HEK293 (cell line): ENCODE data around the gene PPARG.

Experiments used
- CTCF ChIA-PET: fragments of 350-600 bp; formaldehyde crosslinking; extraction: SDS; loops from one replicate; lab custom pipeline; 2021; ENCODE audit warnings: antibody characterized with exemption; lab: Yijun Ruan, JAX
- POLR2A ChIA-PET: fragments of 300-600 bp; formaldehyde crosslinking; extraction: SDS; loops from one replicate; lab custom pipeline; 2020; ENCODE audit warnings: antibody characterized with exemption, inconsistent platforms; lab: Yijun Ruan, JAX
- H3K27ac ChIP-seq: fragments of 200-500 bp; sonication (Bioruptor generic); 2 replicates; pipeline ENCODE4 v1.5.1; 2014; ENCODE audit warnings: low read depth, low read length, control low read depth, inconsistent platforms; ENCODE audit errors: extremely low read depth
- H3K36me3 ChIP-seq, 2 experiments: fragments of 200-500 bp in 1 of 2; sonication (Bioruptor generic) in 1 of 2; 1 replicate in 1 of 2; 2 replicates in 1 of 2; pipeline ENCODE4 v1.5.1; 2014 to 2017; ENCODE audit warnings: inconsistent platforms in 2 of 2, low read length in 2 of 2; ENCODE audit not compliant: control insufficient read depth in 2 of 2, insufficient read depth in 1 of 2
- H3K4me1 ChIP-seq: fragments of 200-500 bp; sonication (Bioruptor generic); 2 replicates; pipeline ENCODE4 v1.5.1; 2014; ENCODE audit warnings: mild to moderate bottlenecking, low read length, inconsistent platforms; ENCODE audit not compliant: control insufficient read depth, insufficient read depth
- H3K4me3 ChIP-seq: 2 replicates; pipeline ENCODE4 v1.5.1; 2011; ENCODE audit warnings: low read depth, mild to moderate bottlenecking, control low read depth, low read length, moderate library complexity
- H3K9me3 ChIP-seq: fragments of 200-500 bp; sonication (Bioruptor generic); 2 replicates; pipeline ENCODE4 v1.5.1; 2014; ENCODE audit warnings: low read depth, low read length, inconsistent platforms; ENCODE audit not compliant: control insufficient read depth, insufficient read depth
- GLI4 ChIP-seq: fragments of 450-650 bp; formaldehyde crosslinking; IDR thresholded peaks from 2 replicates; pipeline ENCODE4 v1.5.1; 2016; ENCODE audit warnings: missing biosample characterization, missing genetic modification characterization
- KLF9 ChIP-seq: fragments of 450-650 bp; formaldehyde crosslinking; IDR thresholded peaks from 2 replicates; pipeline ENCODE4 v1.5.1; 2016; ENCODE audit warnings: missing biosample characterization, missing genetic modification characterization, low read depth
- SALL2 ChIP-seq: fragments of 450-650 bp; formaldehyde crosslinking; IDR thresholded peaks from 2 replicates; pipeline ENCODE4 v1.5.0; 2017; ENCODE audit warnings: missing biosample characterization, mild to moderate bottlenecking, missing genetic modification characterization, borderline replicate concordance
- ZNF184 ChIP-seq: fragments of 450-650 bp; IDR thresholded peaks from 2 replicates; pipeline ENCODE4 v1.5.1; 2018; ENCODE audit warnings: missing biosample characterization, mild to moderate bottlenecking, missing genetic modification characterization
- ZNF239 ChIP-seq: fragments of 450-650 bp; formaldehyde crosslinking; IDR thresholded peaks from 2 replicates; pipeline ENCODE4 v1.5.1; 2016; ENCODE audit warnings: missing biosample characterization, missing genetic modification characterization
- ZNF280C ChIP-seq: fragments of 450-650 bp; formaldehyde crosslinking; IDR thresholded peaks from 2 replicates; pipeline ENCODE4 v1.5.1; 2016; ENCODE audit warnings: missing biosample characterization, missing genetic modification characterization
- ZNF391 ChIP-seq: fragments of 450-650 bp; formaldehyde crosslinking; IDR thresholded peaks from 2 replicates; pipeline ENCODE4 v1.5.1; 2016; ENCODE audit warnings: low read depth, missing biosample characterization, missing genetic modification characterization, borderline replicate concordance
- ZNF626 ChIP-seq: fragments of 450-650 bp; sonication (Bioruptor Pico); formaldehyde crosslinking; IDR thresholded peaks from 2 replicates; pipeline ENCODE4 v1.5.1; 2018; ENCODE audit warnings: missing biosample characterization, missing genetic modification characterization, inconsistent platforms
- ZNF654 ChIP-seq: fragments of 450-650 bp; formaldehyde crosslinking; IDR thresholded peaks from 2 replicates; pipeline ENCODE4 v1.5.1; 2016; ENCODE audit warnings: low read depth, missing biosample characterization, missing genetic modification characterization
- ZNF660 ChIP-seq: fragments of 450-650 bp; IDR thresholded peaks from 2 replicates; pipeline ENCODE4 v1.5.1; 2018; ENCODE audit warnings: missing biosample characterization, mild to moderate bottlenecking, missing genetic modification characterization
- ZNF664 ChIP-seq: fragments of 450-650 bp; formaldehyde crosslinking; IDR thresholded peaks from 2 replicates; pipeline ENCODE4 v1.5.1; 2016; ENCODE audit warnings: missing biosample characterization, missing genetic modification characterization
- TF ChIP-seq, protein P1 (sequence below): fragments of 450-650 bp; formaldehyde crosslinking; IDR thresholded peaks from 2 replicates; pipeline ENCODE4 v1.5.1; 2016; ENCODE audit warnings: missing biosample characterization, missing genetic modification characterization
- TF ChIP-seq, protein P2 (sequence below): IDR thresholded peaks from 2 replicates; pipeline ENCODE4 v1.6.1; 2011; ENCODE audit warnings: mild to moderate bottlenecking, low read depth, low read length, borderline replicate concordance
- TF ChIP-seq, protein P3 (sequence below): fragments of 450-650 bp; formaldehyde crosslinking; IDR thresholded peaks from 2 replicates; pipeline ENCODE4 v1.5.1; 2017; ENCODE audit warnings: missing biosample characterization, missing genetic modification characterization
- TF ChIP-seq, protein P4 (sequence below): fragments of 450-650 bp; formaldehyde crosslinking; IDR thresholded peaks from 2 replicates; pipeline ENCODE4 v1.5.1; 2016; ENCODE audit warnings: missing biosample characterization, missing genetic modification characterization
- TF ChIP-seq, protein P5 (sequence below): fragments of 450-650 bp; formaldehyde crosslinking; IDR thresholded peaks from 2 replicates; pipeline ENCODE4 v1.5.1; 2016; ENCODE audit warnings: missing biosample characterization, missing genetic modification characterization, low read depth

The PPARG gene

DNA sequence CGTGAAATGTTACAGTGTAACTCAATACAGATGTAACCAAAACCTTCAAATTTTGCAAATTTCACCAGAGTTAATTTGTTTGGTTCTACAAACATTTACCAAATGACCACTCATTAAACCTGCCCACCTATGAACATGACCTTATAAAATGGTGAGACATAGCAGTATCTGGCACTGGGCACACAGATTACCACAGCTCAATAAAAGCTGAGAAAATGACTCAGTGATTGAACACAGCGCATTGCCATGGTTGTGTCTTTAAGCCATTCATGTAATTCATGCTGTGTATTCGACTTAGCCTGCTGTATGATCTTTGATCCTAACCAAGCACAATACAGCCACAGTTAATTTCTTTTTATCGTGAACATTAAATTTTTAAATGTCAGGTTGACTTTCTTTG lies 11.3 kb downstream of the PPARG start (continued):
- TF ChIP-seq, protein P1, sequence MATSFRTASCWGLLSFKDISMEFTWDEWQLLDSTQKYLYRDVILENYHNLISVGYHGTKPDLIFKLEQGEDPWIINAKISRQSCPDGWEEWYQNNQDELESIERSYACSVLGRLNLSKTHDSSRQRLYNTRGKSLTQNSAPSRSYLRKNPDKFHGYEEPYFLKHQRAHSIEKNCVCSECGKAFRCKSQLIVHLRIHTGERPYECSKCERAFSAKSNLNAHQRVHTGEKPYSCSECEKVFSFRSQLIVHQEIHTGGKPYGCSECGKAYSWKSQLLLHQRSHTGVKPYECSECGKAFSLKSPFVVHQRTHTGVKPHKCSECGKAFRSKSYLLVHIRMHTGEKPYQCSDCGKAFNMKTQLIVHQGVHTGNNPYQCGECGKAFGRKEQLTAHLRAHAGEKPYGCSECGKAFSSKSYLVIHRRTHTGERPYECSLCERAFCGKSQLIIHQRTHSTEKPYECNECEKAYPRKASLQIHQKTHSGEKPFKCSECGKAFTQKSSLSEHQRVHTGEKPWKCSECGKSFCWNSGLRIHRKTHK (tag by site-specific recombination), result no peak
- TF ChIP-seq ZNF654 (tag by site-specific recombination) (no peak), GLI4 (tag by site-specific recombination) (no peak)

GRCh38 chr3:12301031-12301430 lies 12.2 kb downstream of the PPARG start:
- TF ChIP-seq, protein P2, sequence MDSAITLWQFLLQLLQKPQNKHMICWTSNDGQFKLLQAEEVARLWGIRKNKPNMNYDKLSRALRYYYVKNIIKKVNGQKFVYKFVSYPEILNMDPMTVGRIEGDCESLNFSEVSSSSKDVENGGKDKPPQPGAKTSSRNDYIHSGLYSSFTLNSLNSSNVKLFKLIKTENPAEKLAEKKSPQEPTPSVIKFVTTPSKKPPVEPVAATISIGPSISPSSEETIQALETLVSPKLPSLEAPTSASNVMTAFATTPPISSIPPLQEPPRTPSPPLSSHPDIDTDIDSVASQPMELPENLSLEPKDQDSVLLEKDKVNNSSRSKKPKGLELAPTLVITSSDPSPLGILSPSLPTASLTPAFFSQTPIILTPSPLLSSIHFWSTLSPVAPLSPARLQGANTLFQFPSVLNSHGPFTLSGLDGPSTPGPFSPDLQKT, result no peak
- TF ChIP-seq, protein P3, sequence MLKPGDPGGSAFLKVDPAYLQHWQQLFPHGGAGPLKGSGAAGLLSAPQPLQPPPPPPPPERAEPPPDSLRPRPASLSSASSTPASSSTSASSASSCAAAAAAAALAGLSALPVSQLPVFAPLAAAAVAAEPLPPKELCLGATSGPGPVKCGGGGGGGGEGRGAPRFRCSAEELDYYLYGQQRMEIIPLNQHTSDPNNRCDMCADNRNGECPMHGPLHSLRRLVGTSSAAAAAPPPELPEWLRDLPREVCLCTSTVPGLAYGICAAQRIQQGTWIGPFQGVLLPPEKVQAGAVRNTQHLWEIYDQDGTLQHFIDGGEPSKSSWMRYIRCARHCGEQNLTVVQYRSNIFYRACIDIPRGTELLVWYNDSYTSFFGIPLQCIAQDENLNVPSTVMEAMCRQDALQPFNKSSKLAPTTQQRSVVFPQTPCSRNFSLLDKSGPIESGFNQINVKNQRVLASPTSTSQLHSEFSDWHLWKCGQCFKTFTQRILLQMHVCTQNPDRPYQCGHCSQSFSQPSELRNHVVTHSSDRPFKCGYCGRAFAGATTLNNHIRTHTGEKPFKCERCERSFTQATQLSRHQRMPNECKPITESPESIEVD (tag by site-specific recombination), result no peak
- TF ChIP-seq ZNF664 (tag by site-specific recombination) (no peak), KLF9 (tag by site-specific recombination) (no peak), ZNF280C (tag by site-specific recombination) (no peak), ZNF626 (tag by site-specific recombination) (no peak), ZNF660 (tag by site-specific recombination) (no peak), ZNF391 (tag by site-specific recombination) (no peak), ZNF184 (no peak), SALL2 (no peak), ZNF239 (tag by site-specific recombination) (no peak)
- TF ChIP-seq, protein P4, sequence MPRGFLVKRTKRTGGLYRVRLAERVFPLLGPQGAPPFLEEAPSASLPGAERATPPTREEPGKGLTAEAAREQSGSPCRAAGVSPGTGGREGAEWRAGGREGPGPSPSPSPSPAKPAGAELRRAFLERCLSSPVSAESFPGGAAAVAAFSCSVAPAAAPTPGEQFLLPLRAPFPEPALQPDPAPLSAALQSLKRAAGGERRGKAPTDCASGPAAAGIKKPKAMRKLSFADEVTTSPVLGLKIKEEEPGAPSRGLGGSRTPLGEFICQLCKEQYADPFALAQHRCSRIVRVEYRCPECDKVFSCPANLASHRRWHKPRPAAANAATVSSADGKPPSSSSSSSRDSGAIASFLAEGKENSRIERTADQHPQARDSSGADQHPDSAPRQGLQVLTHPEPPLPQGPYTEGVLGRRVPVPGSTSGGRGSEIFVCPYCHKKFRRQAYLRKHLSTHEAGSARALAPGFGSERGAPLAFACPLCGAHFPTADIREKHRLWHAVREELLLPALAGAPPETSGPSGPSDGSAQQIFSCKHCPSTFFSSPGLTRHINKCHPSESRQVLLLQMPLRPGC, result no peak
- TF ChIP-seq, protein P5, sequence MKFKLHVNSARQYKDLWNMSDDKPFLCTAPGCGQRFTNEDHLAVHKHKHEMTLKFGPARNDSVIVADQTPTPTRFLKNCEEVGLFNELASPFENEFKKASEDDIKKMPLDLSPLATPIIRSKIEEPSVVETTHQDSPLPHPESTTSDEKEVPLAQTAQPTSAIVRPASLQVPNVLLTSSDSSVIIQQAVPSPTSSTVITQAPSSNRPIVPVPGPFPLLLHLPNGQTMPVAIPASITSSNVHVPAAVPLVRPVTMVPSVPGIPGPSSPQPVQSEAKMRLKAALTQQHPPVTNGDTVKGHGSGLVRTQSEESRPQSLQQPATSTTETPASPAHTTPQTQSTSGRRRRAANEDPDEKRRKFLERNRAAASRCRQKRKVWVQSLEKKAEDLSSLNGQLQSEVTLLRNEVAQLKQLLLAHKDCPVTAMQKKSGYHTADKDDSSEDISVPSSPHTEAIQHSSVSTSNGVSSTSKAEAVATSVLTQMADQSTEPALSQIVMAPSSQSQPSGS (tag by site-specific recombination), result no peak
- ChIA-PET POLR2A (no interaction called here), CTCF (no interaction called here)
- Histone ChIP-seq H3K27ac (no peak overlapping the region), H3K4me3 (no peak overlapping the region), H3K4me1 (peaks cover 4% of the 10 kb centered on the region; the same call in 1 of the 2 replicates), H3K9me3 (no peaks in the 10 kb centered on the region), H3K36me3 (no peaks in the 10 kb centered on the region)
